Esophagus muscularis mucosa (tissue), 4 donors: ENCODE results near the gene RHEB.

Experiments
- EP300 ChIP-seq: sonication (generic); formaldehyde crosslinking; IDR thresholded peaks from one replicate; pipeline ENCODE4 v1.6.1; 2017; ENCODE audit warnings: antibody characterized with exemption
- POLR2AphosphoS5 ChIP-seq, 2 donors: sonication (generic); formaldehyde crosslinking; IDR thresholded peaks; one replicate each; pipeline ENCODE4 v1.6.1; 2017; ENCODE audit warnings: antibody characterized with exemption in 2 of 2
- TF ChIP-seq, protein P1 (sequence below), 3 experiments: fragments of 200-600 bp in 2 of 3; fragments of 450-650 bp in 1 of 3; sonication (generic) in 2 of 3; IDR thresholded peaks; one replicate each; pipeline ENCODE4 v1.5.1; 2017 to 2019; ENCODE audit warnings: antibody characterized with exemption in 3 of 3, mild to moderate bottlenecking in 2 of 3, moderate library complexity in 1 of 3

DNA sequence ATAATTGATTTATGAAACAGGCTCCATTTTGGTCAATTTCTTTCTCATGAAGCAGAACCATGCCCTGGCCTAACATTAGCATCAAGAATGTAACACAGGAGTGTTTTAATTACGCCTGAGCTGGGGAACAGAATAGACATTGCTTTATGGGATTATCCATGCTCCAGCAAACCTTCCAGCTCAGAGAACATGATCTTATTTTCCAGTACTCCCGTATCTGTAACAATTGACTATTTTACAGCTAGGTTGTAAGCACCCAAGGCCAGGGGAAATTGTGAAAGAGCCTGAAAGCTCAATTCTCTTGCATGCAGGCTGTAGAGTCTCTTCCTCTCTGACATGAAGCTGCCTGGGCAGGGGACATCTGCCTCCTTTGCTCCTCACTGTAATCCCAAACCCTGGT lies 49.0 kb downstream of the RHEB start:
- TF ChIP-seq, protein P1, sequence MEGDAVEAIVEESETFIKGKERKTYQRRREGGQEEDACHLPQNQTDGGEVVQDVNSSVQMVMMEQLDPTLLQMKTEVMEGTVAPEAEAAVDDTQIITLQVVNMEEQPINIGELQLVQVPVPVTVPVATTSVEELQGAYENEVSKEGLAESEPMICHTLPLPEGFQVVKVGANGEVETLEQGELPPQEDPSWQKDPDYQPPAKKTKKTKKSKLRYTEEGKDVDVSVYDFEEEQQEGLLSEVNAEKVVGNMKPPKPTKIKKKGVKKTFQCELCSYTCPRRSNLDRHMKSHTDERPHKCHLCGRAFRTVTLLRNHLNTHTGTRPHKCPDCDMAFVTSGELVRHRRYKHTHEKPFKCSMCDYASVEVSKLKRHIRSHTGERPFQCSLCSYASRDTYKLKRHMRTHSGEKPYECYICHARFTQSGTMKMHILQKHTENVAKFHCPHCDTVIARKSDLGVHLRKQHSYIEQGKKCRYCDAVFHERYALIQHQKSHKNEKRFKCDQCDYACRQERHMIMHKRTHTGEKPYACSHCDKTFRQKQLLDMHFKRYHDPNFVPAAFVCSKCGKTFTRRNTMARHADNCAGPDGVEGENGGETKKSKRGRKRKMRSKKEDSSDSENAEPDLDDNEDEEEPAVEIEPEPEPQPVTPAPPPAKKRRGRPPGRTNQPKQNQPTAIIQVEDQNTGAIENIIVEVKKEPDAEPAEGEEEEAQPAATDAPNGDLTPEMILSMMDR (IDR thresholded peaks at IDR 0.05), result no peak
- TF ChIP-seq POLR2AphosphoS5 (IDR thresholded peaks at IDR 0.05), result no peak
- TF ChIP-seq EP300, result no peak
